A673 (cell line): ENCODE results near the gene SF3B4. TPM values are rescaled to one million over a fixed set of nuclear protein-coding genes. Genes with fewer than 3 reads are reported as not detected.
A peak's percentile ranks its signal among the peaks of the same experiment; 100 is the strongest.

Experiments
- BruUV-seq: library from RNA; stranded (reverse); fragments of 400-500 nt; replicated peaks from 2 replicates; lab custom pipeline; 2021; lab: Mats Ljungman, UMichigan
- CTCF ChIA-PET: fragments of 300-600 bp; sonication (Branson Sonifier 250); formaldehyde crosslinking; loops from one replicate; lab custom pipeline; 2022; ENCODE audit warnings: antibody characterized with exemption; lab: Charles Lee
- POLR2A ChIA-PET: fragments of 300-600 bp; sonication (Branson Sonifier 250); formaldehyde crosslinking; loops from one replicate; lab custom pipeline; 2022; ENCODE audit warnings: antibody characterized with exemption; ENCODE audit not compliant: low non-redundant PET; lab: Charles Lee
- DNase-seq: peaks from one replicate; pipeline ENCODE4 v3.0.0-alpha.2; 2015; ENCODE audit warnings: low spot score
- H3K27ac ChIP-seq: fragments of 200-600 bp; sonication (generic); 2 replicates; pipeline ENCODE4 v1.5.1; 2016; ENCODE audit warnings: mixed run types, low read depth, mild to moderate bottlenecking, mixed read lengths, antibody characterized with exemption, low read length; ENCODE audit not compliant: poor library complexity, severe bottlenecking
- H3K27me3 ChIP-seq: fragments of 200-600 bp; sonication (generic); replicated peaks from 2 replicates; pipeline ENCODE4 v1.6.1; 2017; ENCODE audit warnings: mixed run types, low read depth, mild to moderate bottlenecking, mixed read lengths, antibody characterized with exemption, low read length; ENCODE audit not compliant: insufficient read depth, poor library complexity
- H3K36me3 ChIP-seq: fragments of 200-600 bp; sonication (generic); 2 replicates; pipeline ENCODE4 v1.6.1; 2016; ENCODE audit warnings: mixed run types, mild to moderate bottlenecking, mixed read lengths, antibody characterized with exemption, low read length; ENCODE audit not compliant: insufficient read depth, poor library complexity, severe bottlenecking
- H3K4me1 ChIP-seq: fragments of 200-600 bp; sonication (generic); 2 replicates; pipeline ENCODE4 v1.6.1; 2017; ENCODE audit warnings: mixed run types, mild to moderate bottlenecking, mixed read lengths, antibody characterized with exemption, low read length; ENCODE audit not compliant: insufficient read depth, poor library complexity, severe bottlenecking
- H3K4me3 ChIP-seq: fragments of 200-600 bp; sonication (generic); 2 replicates; pipeline ENCODE4 v1.5.1; 2016; ENCODE audit warnings: low read depth, mixed run types, mild to moderate bottlenecking, mixed read lengths, low read length; ENCODE audit not compliant: poor library complexity, severe bottlenecking
- H3K9me3 ChIP-seq: fragments of 200-600 bp; sonication (generic); 2 replicates; pipeline ENCODE4 v1.6.1; 2016; ENCODE audit warnings: mixed run types, low read depth, mild to moderate bottlenecking, mixed read lengths, antibody characterized with exemption, low read length; ENCODE audit not compliant: poor library complexity, severe bottlenecking
- CTCF ChIP-seq: fragments of 300-800, 200-600 bp; sonication (generic); conservative IDR thresholded peaks from 2 replicates; pipeline ENCODE4 v1.5.1; 2017; ENCODE audit warnings: low read depth, mild to moderate bottlenecking, antibody characterized with exemption, low read length, moderate library complexity, mixed read lengths
- EZH2 ChIP-seq: fragments of 200-600 bp; sonication (generic); IDR thresholded peaks from 2 replicates; pipeline ENCODE4 v1.6.1; 2017; ENCODE audit warnings: borderline replicate concordance, low read depth, mild to moderate bottlenecking, mixed read lengths, antibody characterized with exemption, low read length; ENCODE audit not compliant: poor library complexity, severe bottlenecking
- intact Hi-C: fragments of 100-400 bp; cut with micrococcal nuclease; formaldehyde crosslinking; loops from one replicate; pipeline ENCODE4 v1.10.0; 2022; ENCODE audit not compliant: unreplicated experiment
- total RNA-seq: library from RNA; stranded (reverse); gene quantifications from 2 replicates; pipeline ENCODE4 v1.2.3, GENCODE V29; 2021

Gene SF3B4
- total RNA-seq, 1 experiment from 2014 or later: 137 TPM

- POLR2A ChIA-PET: interaction anchor here (1.1 kb wide), 1 partner anchor 13 kb away, joined by 3 read pairs; a partner anchor contains a TSS
- CTCF ChIA-PET: interaction anchor here (0.9 kb wide), 1 partner anchor 43 kb away, joined by 4 read pairs; no protein-coding TSS in a partner anchor
- peak within 1 kb of the TSS; percentile 75 for H3K27ac ChIP-seq
- H3K9me3 ChIP-seq: no peaks in the 10 kb centered on the region
- no peaks in the 10 kb centered on the region for H3K36me3 ChIP-seq
- TSS peak; percentile 55 for BruUV-seq
- intact Hi-C loops: loop anchor here (5.0 to 10.0 kb wide), 2 partner anchors 148 to 265 kb away; no protein-coding TSS in a partner anchor
- no peak for TF ChIP-seq EZH2
- no peak for TF ChIP-seq CTCF
- no peaks in the 10 kb centered on the region for H3K27me3 ChIP-seq
- H3K4me3 ChIP-seq: peak within 1 kb of the TSS; percentile 51
- peak; percentile 97 for DNase-seq
- H3K4me1 ChIP-seq: peaks cover 5% of the 10 kb centered on the region
Measured at GRCh38 chr1:149899460-149900284, 27.9 kb downstream of the SF3B4 start, which contains the start of gene BOLA1. Gene BOLA1 (plus strand): TSS chr1:149899568. CDS start chr1:149900060, 492 bp downstream.

GRCh38 chr1:149896575-149896974, 31.0 kb downstream of the SF3B4 start:
- Histone ChIP-seq H3K27ac (no peak overlapping the region), H3K36me3 (no peaks in the 10 kb centered on the region), H3K27me3 (no peaks in the 10 kb centered on the region), H3K9me3 (no peaks in the 10 kb centered on the region), H3K4me3 (no peak overlapping the region), H3K4me1 (peaks cover 5% of the 10 kb centered on the region)
- ChIA-PET POLR2A (no interaction called here), CTCF (interaction anchor here (0.6 kb wide), 1 partner anchor 290 kb away, joined by 3 read pairs; no protein-coding TSS in a partner anchor)
- TF ChIP-seq CTCF (no peak), EZH2 (no peak)
- BruUV-seq: no TSS peak
- intact Hi-C loops: loop anchor here (5.0 to 10.0 kb wide), 2 partner anchors 151 to 268 kb away; no protein-coding TSS in a partner anchor
- DNase-seq: no peak

GRCh38 chr1:149888999-149889289, 38.7 kb downstream of the SF3B4 start:
- TF ChIP-seq EZH2 (no peak), CTCF (no peak)
- Histone ChIP-seq H3K4me1 (no peaks in the 10 kb centered on the region), H3K27ac (peak overlapping the region; percentile 98), H3K4me3 (peak overlapping the region; percentile 68), H3K36me3 (no peaks in the 10 kb centered on the region), H3K27me3 (no peaks in the 10 kb centered on the region), H3K9me3 (no peaks in the 10 kb centered on the region)
- BruUV-seq: no TSS peak
- CTCF ChIA-PET: interaction anchor here (1.3 to 2.1 kb wide), 2 partner anchors 162 to 298 kb away, joined by 3 to 10 read pairs; no protein-coding TSS in a partner anchor
- peak; percentile 57 for DNase-seq
- intact Hi-C loops: no loop called here
- POLR2A ChIA-PET: no interaction called here
